Esophagus muscularis mucosa (tissue), 4 donors: Measurements from ENCODE around the gene DAPK1. TPM values are rescaled to one million over a fixed set of nuclear protein-coding genes. Genes with fewer than 3 reads are reported as not detected.

Experiments used
- DNase-seq: peaks from one replicate; pipeline ENCODE4 v3.0.0-alpha.2; 2017; ENCODE audit errors: extremely low spot score
- H3K27ac ChIP-seq, 4 donors: fragments of 200-600 bp; sonication (generic); replicated peaks in 1 of 4; 1 replicate in 3 of 4; 2 replicates in 1 of 4; pipeline ENCODE4 v1.5.1; 2016 to 2019; ENCODE audit warnings: mild to moderate bottlenecking in 1 of 4
- H3K27me3 ChIP-seq, 4 donors: fragments of 200-600 bp; sonication (generic); one replicate each; pipeline versions ENCODE4 v1.5.1 to v1.6.0; 2016 to 2019
- H3K36me3 ChIP-seq, 4 donors: fragments of 200-600 bp; sonication (generic); one replicate each; pipeline ENCODE4 v1.5.1; 2016 to 2019
- H3K4me1 ChIP-seq, 4 donors: fragments of 200-600 bp; sonication (generic); one replicate each; pipeline ENCODE4 v1.5.1; 2016 to 2019
- H3K4me3 ChIP-seq, 4 donors: fragments of 200-600 bp; sonication (generic); 1 replicate in 2 of 4; 2 replicates in 2 of 4; pipeline ENCODE4 v1.5.1; 2016 to 2019; ENCODE audit warnings: mild to moderate bottlenecking in 4 of 4, moderate library complexity in 1 of 4
- H3K9me3 ChIP-seq, 4 donors: fragments of 200-600 bp; sonication (generic); 1 replicate in 3 of 4; 2 replicates in 1 of 4; pipeline ENCODE4 v1.5.1; 2016 to 2019
- EP300 ChIP-seq: sonication (generic); formaldehyde crosslinking; IDR thresholded peaks from one replicate; pipeline ENCODE4 v1.6.1; 2017; ENCODE audit warnings: antibody characterized with exemption
- POLR2A ChIP-seq: fragments of 450-650 bp; IDR thresholded peaks from one replicate; pipeline ENCODE4 v1.6.1; 2017; ENCODE audit warnings: antibody characterized with exemption, moderate library complexity, mild to moderate bottlenecking, low read depth
- POLR2AphosphoS5 ChIP-seq, 2 donors: sonication (generic); formaldehyde crosslinking; IDR thresholded peaks; one replicate each; pipeline ENCODE4 v1.6.1; 2017; ENCODE audit warnings: antibody characterized with exemption in 2 of 2
- WGBS: methylation state at CpG from one replicate; pipeline ENCODE4 v1.1.5; 2018; 5-methylcytosine and 5-hydroxymethylcytosine counted together
- intact Hi-C: fragments of 100-400 bp; cut with DNase I; formaldehyde crosslinking; loops from one replicate; pipeline ENCODE4 v1.15.1; 2023
- total RNA-seq, 4 donors: library from RNA; depleted of rRNA; stranded (reverse); fragments of >200 nt; gene quantifications; one replicate each; pipeline versions ENCODE4 v1.1.0 to v1.2.1, GENCODE V29; 2016
- TF ChIP-seq, protein P1 (sequence below), 3 experiments: fragments of 200-600 bp in 2 of 3; fragments of 450-650 bp in 1 of 3; sonication (generic) in 2 of 3; IDR thresholded peaks; one replicate each; pipeline ENCODE4 v1.5.1; 2017 to 2019; ENCODE audit warnings: antibody characterized with exemption in 3 of 3, mild to moderate bottlenecking in 2 of 3, moderate library complexity in 1 of 3

The DAPK1 gene
- total RNA-seq, 4 donors from 2014 or later, result 51.7 to 96.8 (median 80.7) TPM

DNA sequence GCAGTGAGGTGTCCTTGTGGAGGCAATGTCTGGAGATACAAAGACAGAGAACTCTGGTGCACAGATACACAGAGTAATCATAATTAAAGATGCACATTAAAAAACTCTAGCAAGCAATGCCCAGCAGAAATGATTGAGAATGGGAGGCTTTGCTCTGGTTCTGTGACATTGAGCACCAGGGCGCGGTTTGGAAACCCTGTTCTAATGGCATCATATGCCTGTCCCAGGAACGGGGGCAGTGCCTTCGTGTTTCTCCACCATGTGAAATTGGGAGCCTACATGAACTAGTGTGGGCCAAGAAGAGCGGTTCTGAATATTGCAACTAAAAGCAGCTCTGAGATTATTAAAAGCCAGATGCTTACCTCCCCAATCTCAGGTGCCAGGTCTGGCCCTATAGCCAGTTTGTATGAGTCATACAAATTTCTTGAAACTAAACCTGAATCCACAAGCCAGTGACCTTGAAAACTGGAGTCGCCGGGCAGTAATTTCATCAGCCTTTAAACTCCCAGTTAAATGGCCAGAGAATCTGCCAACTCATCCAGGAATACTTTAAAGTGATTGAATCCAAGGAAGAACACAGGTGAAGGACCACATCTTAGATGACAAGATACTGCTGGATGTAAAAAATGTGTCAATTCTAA lies 206.1 kb downstream of the DAPK1 start:
- H3K27ac ChIP-seq, result no peak overlapping the region
- no peak for DNase-seq
- no peak overlapping the region for H3K4me3 ChIP-seq
- H3K9me3 ChIP-seq, result no peaks in the 10 kb centered on the region
- intact Hi-C loops, result no loop called here
- no peaks in the 10 kb centered on the region for H3K27me3 ChIP-seq
- peaks cover 0 to 11% (median 7%) of the 10 kb centered on the region in 4 donors for H3K4me1 ChIP-seq
- 94% methylated on average over 7 of the region's 7 CpGs for WGBS
- H3K36me3 ChIP-seq, result peaks cover 0 to 83% (median 47%) of the 10 kb centered on the region in 4 donors
- no peak for TF ChIP-seq EP300
- no peak for TF ChIP-seq POLR2AphosphoS5 (IDR thresholded peaks at IDR 0.05)
- TF ChIP-seq, protein P1, sequence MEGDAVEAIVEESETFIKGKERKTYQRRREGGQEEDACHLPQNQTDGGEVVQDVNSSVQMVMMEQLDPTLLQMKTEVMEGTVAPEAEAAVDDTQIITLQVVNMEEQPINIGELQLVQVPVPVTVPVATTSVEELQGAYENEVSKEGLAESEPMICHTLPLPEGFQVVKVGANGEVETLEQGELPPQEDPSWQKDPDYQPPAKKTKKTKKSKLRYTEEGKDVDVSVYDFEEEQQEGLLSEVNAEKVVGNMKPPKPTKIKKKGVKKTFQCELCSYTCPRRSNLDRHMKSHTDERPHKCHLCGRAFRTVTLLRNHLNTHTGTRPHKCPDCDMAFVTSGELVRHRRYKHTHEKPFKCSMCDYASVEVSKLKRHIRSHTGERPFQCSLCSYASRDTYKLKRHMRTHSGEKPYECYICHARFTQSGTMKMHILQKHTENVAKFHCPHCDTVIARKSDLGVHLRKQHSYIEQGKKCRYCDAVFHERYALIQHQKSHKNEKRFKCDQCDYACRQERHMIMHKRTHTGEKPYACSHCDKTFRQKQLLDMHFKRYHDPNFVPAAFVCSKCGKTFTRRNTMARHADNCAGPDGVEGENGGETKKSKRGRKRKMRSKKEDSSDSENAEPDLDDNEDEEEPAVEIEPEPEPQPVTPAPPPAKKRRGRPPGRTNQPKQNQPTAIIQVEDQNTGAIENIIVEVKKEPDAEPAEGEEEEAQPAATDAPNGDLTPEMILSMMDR (IDR thresholded peaks at IDR 0.05), result no peak
- no peak for TF ChIP-seq POLR2A

DNA sequence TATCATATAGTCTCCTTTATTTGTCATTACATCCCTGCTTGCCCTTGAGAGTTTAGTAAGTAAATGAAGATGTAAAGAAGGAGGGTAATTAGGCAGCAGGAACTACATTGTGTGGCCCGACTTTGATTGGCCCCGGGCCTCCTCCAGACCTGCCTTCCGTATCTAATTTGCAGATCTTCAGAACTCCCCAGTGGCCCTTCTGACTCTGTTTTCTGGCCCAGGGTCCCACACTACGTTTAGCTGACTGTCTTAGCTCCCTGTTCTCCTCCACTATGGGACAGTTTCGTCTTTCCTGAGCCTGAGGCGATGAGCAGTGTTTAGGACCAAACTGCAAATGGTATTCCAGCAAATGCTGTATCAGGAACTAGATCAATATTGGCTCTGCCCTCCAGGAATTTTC lies 206.7 kb downstream of the DAPK1 start:
- 75% methylated on average over 6 of the region's 6 CpGs for WGBS
- H3K4me3 ChIP-seq, result no peak overlapping the region
- no peaks in the 10 kb centered on the region for H3K9me3 ChIP-seq
- intact Hi-C loops, result no loop called here
- TF ChIP-seq POLR2A, result no peak
- TF ChIP-seq POLR2AphosphoS5 (IDR thresholded peaks at IDR 0.05), result no peak
- TF ChIP-seq EP300, result no peak
- peak overlapping the region in 1 of 4 donors; percentile 15 for H3K27ac ChIP-seq
- H3K4me1 ChIP-seq, result peaks cover 0 to 11% (median 7%) of the 10 kb centered on the region in 4 donors
- peaks cover 0 to 83% (median 51%) of the 10 kb centered on the region in 4 donors for H3K36me3 ChIP-seq
- H3K27me3 ChIP-seq, result no peaks in the 10 kb centered on the region
- DNase-seq, result no peak

DNA sequence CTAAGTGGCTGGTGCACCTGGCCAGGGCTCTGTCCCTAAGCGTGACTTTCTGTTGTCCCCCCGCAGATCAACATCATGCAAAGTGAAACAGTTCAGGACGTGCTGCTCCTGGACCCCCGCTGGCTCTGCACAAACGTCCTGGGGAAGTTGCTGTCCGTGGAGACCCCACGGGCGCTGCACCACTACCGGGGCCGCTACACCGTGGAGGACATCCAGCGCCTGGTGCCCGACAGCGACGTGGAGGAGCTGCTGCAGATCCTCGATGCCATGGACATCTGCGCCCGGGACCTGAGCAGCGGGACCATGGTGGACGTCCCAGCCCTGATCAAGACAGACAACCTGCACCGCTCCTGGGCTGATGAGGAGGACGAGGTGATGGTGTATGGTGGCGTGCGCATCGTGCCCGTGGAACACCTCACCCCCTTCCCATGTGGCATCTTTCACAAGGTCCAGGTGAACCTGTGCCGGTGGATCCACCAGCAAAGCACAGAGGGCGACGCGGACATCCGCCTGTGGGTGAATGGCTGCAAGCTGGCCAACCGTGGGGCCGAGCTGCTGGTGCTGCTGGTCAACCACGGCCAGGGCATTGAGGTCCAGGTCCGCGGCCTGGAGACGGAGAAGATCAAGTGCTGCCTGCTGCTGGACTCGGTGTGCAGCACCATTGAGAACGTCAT lies 208.5 kb downstream of the DAPK1 start:
- DNase-seq, result no peak
- no peaks in the 10 kb centered on the region for H3K27me3 ChIP-seq
- no peaks in the 10 kb centered on the region for H3K9me3 ChIP-seq
- intact Hi-C loops, result no loop called here
- H3K4me1 ChIP-seq, result peaks cover 0 to 11% (median 7%) of the 10 kb centered on the region in 4 donors
- no peak overlapping the region for H3K4me3 ChIP-seq
- 93% methylated on average over 21 of the region's 39 CpGs for WGBS
- H3K36me3 ChIP-seq, result peaks cover 0 to 72% (median 41%) of the 10 kb centered on the region in 4 donors
- no peak overlapping the region for H3K27ac ChIP-seq
- TF ChIP-seq, protein P1 (IDR thresholded peaks at IDR 0.05), result no peak
- no peak for TF ChIP-seq POLR2A
- no peak for TF ChIP-seq EP300
- no peak for TF ChIP-seq POLR2AphosphoS5 (IDR thresholded peaks at IDR 0.05)

DNA sequence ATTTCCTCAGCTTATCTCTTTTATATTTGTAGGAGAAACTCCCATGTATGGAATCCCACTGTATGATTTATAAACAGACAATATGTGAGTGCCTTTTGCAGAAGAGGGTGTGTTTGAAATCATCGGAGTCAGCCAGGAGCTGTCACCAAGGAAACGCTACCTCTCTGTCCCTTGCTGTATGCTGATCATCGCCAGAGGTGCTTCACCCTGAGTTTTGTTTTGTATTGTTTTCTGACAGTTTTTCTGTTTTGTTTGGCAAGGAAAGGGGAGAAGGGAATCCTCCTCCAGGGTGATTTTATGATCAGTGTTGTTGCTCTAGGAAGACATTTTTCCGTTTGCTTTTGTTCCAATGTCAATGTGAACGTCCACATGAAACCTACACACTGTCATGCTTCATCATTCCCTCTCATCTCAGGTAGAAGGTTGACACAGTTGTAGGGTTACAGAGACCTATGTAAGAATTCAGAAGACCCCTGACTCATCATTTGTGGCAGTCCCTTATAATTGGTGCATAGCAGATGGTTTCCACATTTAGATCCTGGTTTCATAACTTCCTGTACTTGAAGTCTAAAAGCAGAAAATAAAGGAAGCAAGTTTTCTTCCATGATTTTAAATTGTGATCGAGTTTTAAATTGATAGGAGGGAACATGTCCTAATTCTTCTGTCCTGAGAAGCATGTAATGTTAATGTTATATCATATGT lies 210.3 kb downstream of the DAPK1 start:
- Histone ChIP-seq H3K9me3 (no peaks in the 10 kb centered on the region), H3K27me3 (no peaks in the 10 kb centered on the region), H3K27ac (peak overlapping the region in 1 of 4 donors; percentile 28), H3K4me1 (peaks cover 6 to 24% (median 14%) of the 10 kb centered on the region in 4 donors), H3K4me3 (no peak overlapping the region), H3K36me3 (peaks cover 0 to 55% (median 34%) of the 10 kb centered on the region in 4 donors)
- TF ChIP-seq POLR2AphosphoS5 (IDR thresholded peaks at IDR 0.05) (no peak), POLR2A (no peak), EP300 (no peak)
- TF ChIP-seq, protein P1 (IDR thresholded peaks at IDR 0.05), result no peak
- 48% methylated on average over 6 of the region's 6 CpGs for WGBS
- no peak for DNase-seq
- intact Hi-C loops, result no loop called here

DNA sequence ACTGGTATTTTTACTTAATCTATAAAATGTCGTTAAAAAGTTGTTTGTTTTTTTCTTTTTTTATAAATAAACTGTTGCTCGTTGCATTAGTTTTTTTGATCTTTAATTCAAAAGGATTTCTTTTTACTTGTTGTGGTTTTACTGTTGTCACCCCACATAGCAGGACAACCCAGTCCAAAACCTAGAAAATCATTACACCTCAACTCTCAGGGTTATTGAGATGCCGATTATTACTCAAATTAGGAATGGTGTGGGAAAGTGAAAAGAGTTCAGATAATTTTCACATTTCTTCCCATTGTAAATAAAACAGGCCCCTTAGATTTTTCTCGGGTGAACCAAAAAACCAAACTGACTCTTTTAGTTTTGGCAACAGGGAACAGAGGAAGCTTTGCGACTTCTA lies 210.9 kb downstream of the DAPK1 start:
- H3K4me3 ChIP-seq, result no peak overlapping the region
- H3K36me3 ChIP-seq, result peaks cover 0 to 49% (median 29%) of the 10 kb centered on the region in 4 donors
- H3K9me3 ChIP-seq, result no peaks in the 10 kb centered on the region
- intact Hi-C loops, result no loop called here
- H3K27me3 ChIP-seq, result no peaks in the 10 kb centered on the region
- WGBS, result 78% methylated on average over 5 of the region's 5 CpGs
- no peak for DNase-seq
- H3K27ac ChIP-seq, result no peak overlapping the region
- H3K4me1 ChIP-seq, result peaks cover 6 to 30% (median 16%) of the 10 kb centered on the region in 4 donors
- TF ChIP-seq EP300 (no peak), POLR2A (no peak), POLR2AphosphoS5 (IDR thresholded peaks at IDR 0.05) (no peak)
- TF ChIP-seq, protein P1 (IDR thresholded peaks at IDR 0.05), result no peak
